Panc1 (cell line): Measurements from ENCODE around the gene C3orf70. TPM values are rescaled to one million over a fixed set of nuclear protein-coding genes. Genes with fewer than 3 reads are reported as not detected.

Experiments
- ATAC-seq: fragments of 200-7000 bp; cut with Tn5 transposase; 2 replicates; pipeline ENCODE4 v1.9.1; 2020; ENCODE audit warnings: mild to moderate bottlenecking, moderate library complexity
- BruUV-seq: library from RNA; stranded (reverse); fragments of 400-500 nt; replicated peaks from 2 replicates; lab custom pipeline; 2021; lab: Mats Ljungman, UMichigan
- CTCF ChIA-PET: fragments of 300-600 bp; sonication (Branson Sonifier 250); formaldehyde crosslinking; loops from one replicate; lab custom pipeline; 2022; ENCODE audit warnings: antibody characterized with exemption; lab: Charles Lee
- POLR2A ChIA-PET: fragments of 300-600 bp; sonication (Branson Sonifier 250); formaldehyde crosslinking; loops from one replicate; lab custom pipeline; 2022; ENCODE audit warnings: antibody characterized with exemption; lab: Charles Lee
- DNase-seq: peaks from one replicate; pipeline ENCODE4 v3.0.0-alpha.2; 2010; ENCODE audit warnings: low read depth, low spot score
- H3K27ac ChIP-seq: 2 replicates; pipeline ENCODE4 v1.5.1; 2011; ENCODE audit warnings: mild to moderate bottlenecking, low read length, inconsistent platforms
- H3K27me3 ChIP-seq: fragments of 200-500 bp; sonication (Bioruptor generic); 2 replicates; pipeline ENCODE4 v1.6.0; 2014; ENCODE audit warnings: low read length, inconsistent platforms; ENCODE audit not compliant: control insufficient read depth, insufficient read depth
- H3K36me3 ChIP-seq: fragments of 200-500 bp; sonication (Bioruptor generic); 2 replicates; pipeline ENCODE4 v1.5.1; 2014; ENCODE audit warnings: inconsistent platforms, mild to moderate bottlenecking, low read length, moderate library complexity; ENCODE audit not compliant: control insufficient read depth, insufficient read depth
- H3K4me1 ChIP-seq: 2 replicates; pipeline ENCODE4 v1.5.1; 2011; ENCODE audit warnings: inconsistent platforms, mild to moderate bottlenecking, low read length, moderate library complexity; ENCODE audit not compliant: control insufficient read depth, insufficient read depth
- H3K4me3 ChIP-seq, 2 experiments: 2 replicates each; pipeline ENCODE4 v1.5.1; 2011 to 2012; ENCODE audit warnings: low read depth in 2 of 2, low read length in 2 of 2, mild to moderate bottlenecking in 2 of 2, inconsistent platforms in 1 of 2, moderate library complexity in 1 of 2
- H3K9me3 ChIP-seq: fragments of 200-500 bp; sonication (Bioruptor generic); 2 replicates; pipeline ENCODE4 v1.5.1; 2014; ENCODE audit warnings: low read depth, mild to moderate bottlenecking, inconsistent platforms, low read length, moderate library complexity; ENCODE audit not compliant: control insufficient read depth, insufficient read depth
- POLR2AphosphoS5 ChIP-seq: IDR thresholded peaks from 2 replicates; pipeline ENCODE4 v1.6.1; 2012; ENCODE audit warnings: mild to moderate bottlenecking, low read depth, low read length, moderate library complexity
- SIN3A ChIP-seq: IDR thresholded peaks from 2 replicates; pipeline ENCODE4 v1.6.1; 2012; ENCODE audit warnings: low read depth, mild to moderate bottlenecking, low read length, moderate library complexity, borderline replicate concordance; ENCODE audit not compliant: insufficient read depth
- TCF7L2 ChIP-seq: IDR thresholded peaks from 2 replicates; pipeline ENCODE4 v1.6.1; 2011; ENCODE audit warnings: mild to moderate bottlenecking, low read depth, low read length, inconsistent platforms
- in situ Hi-C: cut with HindIII; loops from 2 replicates; pipeline ENCODE4 v1.10.0; 2016; ENCODE audit warnings: low sequenced_read_pairs, low pct_unique_long_range_greater_than_20kb
- intact Hi-C: fragments of 100-400 bp; cut with micrococcal nuclease; formaldehyde crosslinking; loops from one replicate; pipeline ENCODE4 v1.10.0; 2022; ENCODE audit not compliant: unreplicated experiment
- total RNA-seq: library from RNA; stranded (reverse); gene quantifications from one replicate; pipeline ENCODE4 v1.2.1, GENCODE V29; 2021; ENCODE audit not compliant: unreplicated experiment
- TF ChIP-seq, protein P1 (sequence below), 2 experiments: IDR thresholded peaks; 2 replicates each; pipeline ENCODE4 v1.6.1; 2011 to 2012; ENCODE audit warnings: low read depth in 2 of 2, control low read depth in 1 of 2, low read length in 1 of 2, mild to moderate bottlenecking in 1 of 2, moderate library complexity in 1 of 2; ENCODE audit not compliant: insufficient read depth in 1 of 2
- TF ChIP-seq, protein P2 (sequence below): fragments of 450-650 bp; IDR thresholded peaks from 2 replicates; pipeline ENCODE4 v1.5.1; 2017; ENCODE audit warnings: mild to moderate bottlenecking

The C3orf70 gene
- total RNA-seq, 1 experiment from 2014 or later: 0.10 TPM

DNA sequence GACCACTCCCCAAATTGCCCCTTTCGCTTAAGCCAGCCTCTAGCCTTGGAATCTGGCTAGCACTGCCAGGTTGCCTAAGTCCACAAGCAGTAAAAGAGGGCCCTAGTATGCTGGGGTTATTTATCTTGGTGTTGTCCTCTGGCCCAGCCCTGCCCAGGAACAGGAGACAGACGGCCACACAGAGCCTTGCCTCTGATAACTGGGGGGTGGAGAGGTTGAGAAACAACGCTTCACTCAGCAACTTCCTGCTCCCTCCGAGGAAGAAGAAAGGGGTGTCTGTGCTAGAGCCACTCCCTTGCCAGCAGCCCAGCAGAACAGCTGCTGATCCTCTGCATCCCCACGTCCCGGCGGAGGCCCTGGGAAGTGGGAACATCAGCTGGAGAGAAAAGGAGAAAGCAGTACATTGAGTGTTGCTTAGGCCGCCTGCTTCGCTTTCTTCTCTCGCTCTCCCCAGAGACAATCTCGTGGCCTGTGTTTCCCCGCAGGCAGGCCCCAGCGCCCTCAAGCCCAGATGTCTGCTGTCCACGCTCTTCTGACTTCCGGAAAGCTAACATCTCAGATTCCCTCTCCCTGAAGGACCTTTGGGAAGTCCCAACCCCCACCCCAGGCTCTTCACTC lies 22.6 kb upstream of the C3orf70 start:
- Histone ChIP-seq H3K36me3 (no peaks in the 10 kb centered on the region), H3K27ac (no peak overlapping the region), H3K4me1 (no peaks in the 10 kb centered on the region), H3K27me3 (peaks cover 10% of the 10 kb centered on the region), H3K9me3 (no peaks in the 10 kb centered on the region), H3K4me3 (no peak overlapping the region)
- no TSS peak for BruUV-seq
- DNase-seq (no peak), ATAC-seq (peak; percentile 55)
- POLR2A ChIA-PET: no interaction called here
- CTCF ChIA-PET: no interaction called here
- intact Hi-C loops (no loop called here), in situ Hi-C loops (no loop called here)
- TF ChIP-seq, protein P1, sequence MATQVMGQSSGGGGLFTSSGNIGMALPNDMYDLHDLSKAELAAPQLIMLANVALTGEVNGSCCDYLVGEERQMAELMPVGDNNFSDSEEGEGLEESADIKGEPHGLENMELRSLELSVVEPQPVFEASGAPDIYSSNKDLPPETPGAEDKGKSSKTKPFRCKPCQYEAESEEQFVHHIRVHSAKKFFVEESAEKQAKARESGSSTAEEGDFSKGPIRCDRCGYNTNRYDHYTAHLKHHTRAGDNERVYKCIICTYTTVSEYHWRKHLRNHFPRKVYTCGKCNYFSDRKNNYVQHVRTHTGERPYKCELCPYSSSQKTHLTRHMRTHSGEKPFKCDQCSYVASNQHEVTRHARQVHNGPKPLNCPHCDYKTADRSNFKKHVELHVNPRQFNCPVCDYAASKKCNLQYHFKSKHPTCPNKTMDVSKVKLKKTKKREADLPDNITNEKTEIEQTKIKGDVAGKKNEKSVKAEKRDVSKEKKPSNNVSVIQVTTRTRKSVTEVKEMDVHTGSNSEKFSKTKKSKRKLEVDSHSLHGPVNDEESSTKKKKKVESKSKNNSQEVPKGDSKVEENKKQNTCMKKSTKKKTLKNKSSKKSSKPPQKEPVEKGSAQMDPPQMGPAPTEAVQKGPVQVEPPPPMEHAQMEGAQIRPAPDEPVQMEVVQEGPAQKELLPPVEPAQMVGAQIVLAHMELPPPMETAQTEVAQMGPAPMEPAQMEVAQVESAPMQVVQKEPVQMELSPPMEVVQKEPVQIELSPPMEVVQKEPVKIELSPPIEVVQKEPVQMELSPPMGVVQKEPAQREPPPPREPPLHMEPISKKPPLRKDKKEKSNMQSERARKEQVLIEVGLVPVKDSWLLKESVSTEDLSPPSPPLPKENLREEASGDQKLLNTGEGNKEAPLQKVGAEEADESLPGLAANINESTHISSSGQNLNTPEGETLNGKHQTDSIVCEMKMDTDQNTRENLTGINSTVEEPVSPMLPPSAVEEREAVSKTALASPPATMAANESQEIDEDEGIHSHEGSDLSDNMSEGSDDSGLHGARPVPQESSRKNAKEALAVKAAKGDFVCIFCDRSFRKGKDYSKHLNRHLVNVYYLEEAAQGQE (IDR thresholded peaks at IDR 0.05; ENCODE audit: insufficient read depth in 1 of 2, low read depth in 2 of 2, low read length in 1 of 2): no peak
- TF ChIP-seq SIN3A (no peak), TCF7L2 (no peak), POLR2AphosphoS5 (no peak)
- TF ChIP-seq, protein P2, sequence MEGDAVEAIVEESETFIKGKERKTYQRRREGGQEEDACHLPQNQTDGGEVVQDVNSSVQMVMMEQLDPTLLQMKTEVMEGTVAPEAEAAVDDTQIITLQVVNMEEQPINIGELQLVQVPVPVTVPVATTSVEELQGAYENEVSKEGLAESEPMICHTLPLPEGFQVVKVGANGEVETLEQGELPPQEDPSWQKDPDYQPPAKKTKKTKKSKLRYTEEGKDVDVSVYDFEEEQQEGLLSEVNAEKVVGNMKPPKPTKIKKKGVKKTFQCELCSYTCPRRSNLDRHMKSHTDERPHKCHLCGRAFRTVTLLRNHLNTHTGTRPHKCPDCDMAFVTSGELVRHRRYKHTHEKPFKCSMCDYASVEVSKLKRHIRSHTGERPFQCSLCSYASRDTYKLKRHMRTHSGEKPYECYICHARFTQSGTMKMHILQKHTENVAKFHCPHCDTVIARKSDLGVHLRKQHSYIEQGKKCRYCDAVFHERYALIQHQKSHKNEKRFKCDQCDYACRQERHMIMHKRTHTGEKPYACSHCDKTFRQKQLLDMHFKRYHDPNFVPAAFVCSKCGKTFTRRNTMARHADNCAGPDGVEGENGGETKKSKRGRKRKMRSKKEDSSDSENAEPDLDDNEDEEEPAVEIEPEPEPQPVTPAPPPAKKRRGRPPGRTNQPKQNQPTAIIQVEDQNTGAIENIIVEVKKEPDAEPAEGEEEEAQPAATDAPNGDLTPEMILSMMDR: no peak

DNA sequence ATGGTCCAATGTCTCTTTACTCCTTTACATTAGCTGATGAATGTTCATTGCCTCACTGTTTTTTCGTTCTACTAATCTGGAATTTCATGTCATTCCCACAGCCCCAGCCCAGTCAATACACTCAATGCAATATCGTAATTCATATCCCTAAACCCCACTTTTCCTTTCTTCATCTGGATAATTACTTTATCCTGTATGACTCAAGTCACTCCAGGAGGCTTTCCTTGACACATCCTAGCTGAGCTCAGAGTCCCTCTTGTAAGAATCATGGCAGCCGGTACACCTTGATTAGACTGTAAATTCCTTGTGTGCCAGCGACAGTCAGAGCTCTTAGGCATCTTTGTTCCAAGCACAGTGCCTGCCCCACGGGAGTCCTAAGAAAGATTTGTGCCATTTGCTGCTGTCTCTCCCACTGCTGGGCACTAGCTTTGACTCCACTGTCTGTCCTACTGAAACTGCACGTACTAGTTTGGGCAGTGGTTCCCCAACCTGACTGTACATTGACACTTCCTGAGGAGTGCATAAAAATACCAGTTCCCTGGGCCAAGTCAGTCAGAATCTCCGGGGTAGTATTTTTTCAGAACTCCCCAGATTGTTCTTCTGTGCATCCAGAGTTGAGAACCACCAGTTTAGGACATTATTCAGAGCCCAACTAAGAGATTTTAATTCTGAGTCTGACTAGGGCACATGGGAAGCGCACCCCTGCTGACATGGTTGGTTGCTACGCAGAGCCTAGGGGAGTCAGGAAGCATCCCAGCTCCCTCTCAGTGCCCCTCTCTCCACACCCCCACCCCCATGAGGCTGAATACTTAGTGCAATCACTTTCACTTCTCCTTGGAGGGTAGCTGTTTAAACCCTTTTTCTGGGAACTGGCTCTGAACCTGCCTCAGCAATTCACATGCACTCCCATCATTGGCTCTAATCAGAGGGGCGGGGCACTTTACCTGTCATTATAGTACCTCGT lies 19.5 kb upstream of the C3orf70 start:
- H3K4me3 ChIP-seq: no peak overlapping the region
- ChIA-PET CTCF (interaction anchor here (0.9 kb wide), 1 partner anchor 102 kb away, joined by 4 read pairs; no protein-coding TSS in a partner anchor), POLR2A (no interaction called here)
- H3K27ac ChIP-seq: no peak overlapping the region
- ATAC-seq (no peak; the same call in 1 of the 2 replicates), DNase-seq (no peak)
- H3K4me1 ChIP-seq: no peaks in the 10 kb centered on the region
- intact Hi-C loops (no loop called here), in situ Hi-C loops (no loop called here)
- peaks cover under 1% of the 10 kb centered on the region; the same call in 1 of the 2 replicates for H3K27me3 ChIP-seq
- no peaks in the 10 kb centered on the region for H3K36me3 ChIP-seq
- no TSS peak for BruUV-seq
- H3K9me3 ChIP-seq: no peaks in the 10 kb centered on the region
- TF ChIP-seq SIN3A (no peak), POLR2AphosphoS5 (no peak), TCF7L2 (no peak)
- TF ChIP-seq, protein P1 (IDR thresholded peaks at IDR 0.05; ENCODE audit: insufficient read depth in 1 of 2, low read depth in 2 of 2, low read length in 1 of 2): no peak
- TF ChIP-seq, protein P2: no peak
